Embryonic facial prominence (tissue), 1 donor: ENCODE data around the gene MED12L.
"Not testable (repeated sequence)": the region's sequence is repeated elsewhere in the genome, so short reads cannot be mapped to it uniquely, and the experiment has no call there.

ENCODE experiments used
- DNase-seq: peaks from one replicate; pipeline ENCODE4 v3.0.0-alpha.2; 2016; ENCODE audit errors: extremely low spot score

Gene MED12L

DNA sequence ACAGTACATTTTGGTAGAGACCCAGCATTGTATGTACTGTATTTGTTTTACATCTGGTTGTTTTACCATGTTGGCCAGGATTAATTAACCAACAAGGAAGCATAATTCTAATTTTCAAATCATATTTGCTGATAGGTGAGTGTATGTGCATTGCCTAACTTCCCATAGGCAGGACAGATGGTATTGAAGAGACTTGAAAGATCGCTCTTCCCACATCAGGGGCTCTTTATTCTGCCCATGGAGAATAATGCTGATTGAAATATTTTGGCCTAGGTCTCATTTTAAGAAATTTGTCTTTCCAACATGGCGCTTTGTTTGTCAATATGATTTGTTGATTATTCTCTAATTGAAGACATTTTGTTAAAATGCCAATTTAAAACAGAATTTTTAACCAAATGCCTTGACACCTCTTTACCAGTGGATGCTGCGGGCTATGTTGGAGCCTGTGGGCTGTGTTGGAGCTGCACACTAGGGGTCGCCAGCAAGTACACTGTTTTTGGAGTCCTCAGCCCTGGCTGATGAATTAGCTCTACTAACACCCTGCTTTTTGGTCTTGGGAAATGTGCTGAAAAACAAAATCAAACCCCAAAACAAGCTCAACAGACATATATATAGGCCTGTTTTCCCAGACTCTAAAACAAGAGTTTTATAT is 293.7 kb downstream of the MED12L start:
- no peak for DNase-seq

DNA sequence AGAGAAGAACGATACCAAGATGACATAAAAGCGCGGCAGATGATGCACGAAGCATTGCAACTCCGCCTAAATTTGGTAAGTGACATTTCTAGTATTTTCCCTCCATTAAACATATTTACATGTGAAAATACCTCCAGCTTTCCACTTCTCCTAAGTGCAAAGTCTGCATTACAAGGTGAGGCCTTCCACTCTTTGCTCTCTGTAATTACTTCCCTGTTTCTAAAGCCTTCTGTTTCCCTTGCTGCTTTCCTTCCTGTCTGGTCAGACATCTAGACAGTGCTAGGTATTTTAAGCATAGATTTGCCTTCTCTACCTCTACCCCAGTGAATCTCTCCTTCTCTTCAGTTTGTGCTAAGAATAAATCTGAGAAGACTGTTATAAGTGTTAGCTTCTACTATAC is 297.2 kb downstream of the MED12L start:
- no peak for DNase-seq

DNA sequence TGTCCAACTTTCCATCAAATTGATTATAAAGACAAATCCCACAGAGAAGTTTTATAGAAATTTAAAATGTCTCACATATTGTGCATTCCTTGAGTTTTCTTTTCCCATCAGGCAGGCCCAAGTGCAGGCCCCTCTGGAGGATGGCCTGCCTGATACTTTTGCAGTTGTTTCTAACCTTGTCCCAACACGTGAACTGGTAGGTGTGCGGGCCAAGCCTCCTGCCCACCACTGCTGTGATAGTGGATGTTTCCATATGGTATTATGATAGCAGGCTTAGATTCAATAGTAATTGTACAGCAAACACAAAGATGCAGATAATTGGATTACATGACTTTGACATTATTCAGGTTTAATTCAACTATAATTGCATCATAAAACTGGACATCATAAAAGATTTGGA is 297.6 kb downstream of the MED12L start:
- no peak for DNase-seq

DNA sequence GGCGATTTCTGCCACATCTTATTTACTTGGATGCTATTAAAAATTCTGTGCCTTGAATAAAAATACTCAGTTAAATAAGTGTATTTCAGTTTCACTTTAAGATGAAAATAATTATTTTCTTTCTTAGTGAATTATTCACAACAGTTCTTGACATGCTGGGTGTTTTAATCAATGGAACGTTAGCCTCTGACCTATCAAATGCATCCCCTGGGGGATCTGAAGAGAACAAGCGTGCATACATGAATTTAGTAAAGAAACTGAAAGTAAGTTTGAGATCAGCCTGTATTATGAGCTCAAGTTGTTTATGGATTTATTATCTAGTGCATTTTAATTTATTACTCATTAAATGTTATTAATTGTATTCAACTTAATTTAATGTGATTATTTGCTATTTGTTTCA is 298.5 kb downstream of the MED12L start:
- DNase-seq: no peak

- no peak for DNase-seq
Measured at GRCh38 chr3:151384741-151385174, 299.3 kb downstream of the MED12L start, which contains the start of gene P2RY12. P2RY12 (minus strand) TSS chr3:151384753; CDS start chr3:151338845, 45,908 bp downstream.

DNA sequence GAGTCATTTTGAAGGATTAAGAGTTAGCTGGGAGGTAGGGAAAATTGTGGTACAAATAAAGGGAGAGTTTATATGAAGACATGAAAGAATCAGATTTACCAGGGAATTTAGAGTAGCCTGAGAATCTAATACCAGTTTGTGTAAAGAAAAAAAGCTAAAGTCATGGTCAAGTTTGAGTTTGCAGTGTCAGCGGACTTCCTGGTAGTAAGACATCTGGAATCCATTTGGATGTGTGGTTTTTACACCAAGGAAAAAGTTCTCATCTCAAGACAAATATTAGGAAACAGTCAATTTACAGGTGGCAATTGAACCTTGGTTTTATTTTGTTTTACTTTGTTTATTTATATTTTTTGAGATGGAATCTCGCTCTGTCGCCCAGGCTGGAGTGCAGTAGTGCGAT is 300.6 kb downstream of the MED12L start:
- DNase-seq: no peak

GRCh38 chr3:151387432-151387831 is 302.0 kb downstream of the MED12L start:
- DNase-seq: no peak

DNA sequence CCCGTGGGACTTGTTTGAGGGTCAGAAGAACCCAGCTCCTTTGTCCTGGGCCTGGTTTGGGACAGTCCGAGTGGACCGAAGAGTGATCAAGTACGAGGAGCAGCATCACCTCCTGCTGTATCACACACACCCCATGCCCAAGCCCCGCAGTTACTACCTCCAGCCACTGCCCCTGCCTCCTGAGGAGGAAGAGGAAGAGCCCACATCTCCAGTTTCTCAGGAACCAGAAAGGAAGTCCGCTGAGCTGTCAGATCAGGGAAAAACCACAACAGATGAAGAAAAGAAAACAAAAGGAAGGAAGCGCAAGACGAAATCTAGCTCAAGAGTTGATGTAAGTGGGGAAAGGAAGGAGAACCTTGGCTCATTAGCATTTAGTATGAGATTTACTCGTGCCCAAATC is 302.4 kb downstream of the MED12L start:
- no peak for DNase-seq

DNA sequence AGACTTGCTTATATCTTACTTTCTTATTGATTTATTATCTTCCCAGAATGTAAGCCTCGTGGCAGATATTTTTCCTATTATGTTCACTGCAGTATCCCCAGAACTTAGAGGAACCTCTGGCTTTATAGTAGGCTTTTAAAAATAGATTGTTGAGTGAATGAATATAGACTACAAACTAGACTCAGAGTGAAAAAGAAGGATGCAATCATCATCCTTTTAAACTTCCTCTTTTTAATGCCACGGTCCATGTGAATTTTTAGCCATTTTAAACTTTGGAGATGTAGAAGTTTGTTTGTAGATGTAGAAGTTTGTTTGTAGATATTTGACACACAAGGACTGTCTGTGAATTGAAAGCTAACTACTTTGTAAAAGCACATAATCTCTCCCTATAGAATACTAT is 306.3 kb downstream of the MED12L start:
- DNase-seq: no peak

DNA sequence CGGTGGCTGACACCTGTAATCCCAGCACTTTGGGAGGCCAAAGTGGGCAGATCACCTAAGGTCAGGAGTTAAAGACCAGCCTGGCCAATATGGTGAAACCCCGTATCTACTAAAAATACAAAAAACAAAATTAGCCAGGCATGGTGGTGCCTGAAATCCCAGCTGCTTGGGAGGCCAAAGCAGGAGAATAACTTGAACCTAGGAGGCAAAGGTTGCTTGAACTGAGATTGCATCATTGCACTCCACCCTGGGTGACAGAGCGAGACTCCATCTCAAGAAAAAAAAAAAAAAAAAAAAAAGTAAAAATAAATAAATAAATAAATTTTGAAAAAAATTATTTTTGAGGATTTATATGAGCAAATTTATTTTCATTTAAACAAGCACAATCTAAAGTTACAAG is 306.7 kb downstream of the MED12L start:
- DNase-seq: not testable (repeated sequence)

DNA sequence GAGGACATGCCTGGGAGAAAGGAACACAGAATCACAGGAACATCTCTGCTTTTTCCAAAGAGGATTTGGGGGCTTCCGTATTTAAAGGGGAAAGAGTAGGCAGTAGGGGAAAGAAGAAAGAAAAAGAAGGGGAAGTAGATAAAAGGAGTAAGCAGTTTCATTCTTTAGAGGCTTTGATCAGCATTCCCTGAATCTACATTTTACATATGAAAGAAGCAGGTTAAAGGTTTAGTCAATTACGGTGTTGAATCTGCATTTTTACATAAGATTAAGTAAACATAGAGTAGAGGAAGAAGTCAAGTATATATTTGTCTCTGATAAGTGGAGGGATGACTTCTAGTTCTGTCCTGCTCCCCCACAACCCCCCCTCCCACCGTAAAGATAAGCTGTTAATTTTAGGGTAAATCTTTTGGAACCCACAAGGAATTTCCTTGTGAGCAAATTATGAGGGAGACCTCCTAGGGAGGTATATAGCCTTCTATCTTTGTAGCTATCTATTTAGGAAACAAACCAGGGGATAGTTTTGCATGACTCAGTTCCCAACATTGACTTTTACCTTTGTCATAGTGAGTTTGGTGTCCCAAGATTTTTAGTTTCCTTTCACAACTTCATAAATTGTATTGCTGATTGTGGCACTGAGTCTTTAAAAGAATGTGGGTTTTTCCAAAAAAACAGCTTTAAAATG is 307.8 kb downstream of the MED12L start:
- no peak for DNase-seq

DNA sequence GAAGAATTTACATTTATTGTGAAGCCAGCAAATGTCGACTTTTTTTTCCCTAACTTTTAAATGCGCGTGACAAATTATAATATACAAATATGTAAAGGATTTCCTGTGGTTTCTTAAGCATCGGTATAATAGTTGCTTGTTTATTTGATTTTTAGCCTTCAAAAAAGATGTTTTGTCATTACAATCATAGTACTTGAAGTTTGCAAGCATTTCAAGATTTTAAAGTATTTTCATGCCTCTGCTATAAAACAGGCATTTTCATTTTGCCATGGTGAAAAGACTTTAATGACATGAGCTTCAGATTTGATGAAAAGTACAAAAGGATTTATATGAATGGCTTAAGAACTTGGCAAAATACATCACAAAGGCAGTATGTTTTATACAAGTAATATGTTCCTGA is 308.5 kb downstream of the MED12L start:
- no peak for DNase-seq

- no peak for DNase-seq
Measured at GRCh38 chr3:151394611-151395010, 309.1 kb downstream of the MED12L start.

GRCh38 chr3:151395806-151396205 is 310.3 kb downstream of the MED12L start:
- DNase-seq: no peak

GRCh38 chr3:151398895-151399294 is 313.4 kb downstream of the MED12L start:
- no peak for DNase-seq

- no peak for DNase-seq
Measured at GRCh38 chr3:151400341-151400740, 314.9 kb downstream of the MED12L start.

DNA sequence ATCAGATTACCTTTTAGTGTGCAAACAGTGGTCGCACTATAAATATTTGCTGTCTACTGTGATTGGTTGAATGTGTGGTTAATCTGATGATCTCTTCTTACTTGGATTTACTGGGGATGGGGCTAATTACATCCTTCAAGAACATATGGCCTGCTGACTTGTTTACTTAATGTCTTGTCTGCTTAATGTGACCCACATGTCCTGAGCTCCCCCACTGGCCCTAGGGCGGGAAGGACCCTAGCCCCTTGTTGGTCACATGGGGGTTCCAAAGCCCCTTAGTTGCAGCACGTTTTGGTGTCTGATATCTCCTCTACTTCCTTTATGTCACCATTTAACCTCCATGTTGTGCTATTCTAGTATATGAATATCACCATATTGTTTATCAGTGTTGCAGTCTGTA is 316.9 kb downstream of the MED12L start:
- DNase-seq: no peak

DNA sequence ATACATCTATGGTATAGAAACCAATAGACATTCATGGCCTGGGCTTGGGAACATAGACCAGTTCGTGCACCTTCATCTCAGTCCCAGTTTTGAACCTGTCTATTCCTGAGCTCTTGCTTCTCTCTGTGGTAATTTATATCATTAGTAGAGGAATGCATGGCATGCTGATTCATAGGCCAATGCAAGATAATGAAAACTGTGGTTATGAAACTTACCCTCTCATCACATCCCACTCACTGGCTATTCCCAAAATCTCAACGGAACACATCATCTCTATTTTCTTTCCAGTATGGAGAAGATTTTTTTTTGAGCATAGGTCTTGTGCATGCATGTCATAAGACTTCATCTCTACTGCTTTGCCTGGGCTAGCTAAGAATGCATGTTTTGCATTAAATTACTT is 317.8 kb downstream of the MED12L start:
- DNase-seq: no peak

GRCh38 chr3:151404316-151404715 is 318.9 kb downstream of the MED12L start:
- DNase-seq: no peak

- no peak for DNase-seq
Measured at GRCh38 chr3:151407928-151408327, 322.5 kb downstream of the MED12L start.

- no peak for DNase-seq
Measured at GRCh38 chr3:151410891-151411559, 325.6 kb downstream of the MED12L start.

DNA sequence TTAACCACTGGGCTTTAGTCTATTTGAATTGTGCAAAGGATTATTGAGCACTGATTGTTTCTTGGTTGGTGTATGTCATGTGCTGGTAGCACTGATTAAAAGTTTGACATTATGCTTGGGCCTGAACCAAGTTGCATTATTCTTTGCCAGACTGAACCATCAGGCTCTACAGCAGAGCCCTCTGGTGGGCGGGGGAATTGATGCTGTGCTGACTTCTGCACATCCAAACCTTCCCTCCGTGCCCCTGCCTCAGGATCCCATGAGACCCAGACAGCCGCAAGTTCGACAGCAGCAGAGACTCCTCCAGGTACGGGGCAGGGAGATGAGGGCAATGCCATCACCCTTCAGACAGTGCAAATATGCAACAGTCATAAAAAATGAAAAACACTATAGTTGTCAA is 327.5 kb downstream of the MED12L start:
- DNase-seq: no peak

DNA sequence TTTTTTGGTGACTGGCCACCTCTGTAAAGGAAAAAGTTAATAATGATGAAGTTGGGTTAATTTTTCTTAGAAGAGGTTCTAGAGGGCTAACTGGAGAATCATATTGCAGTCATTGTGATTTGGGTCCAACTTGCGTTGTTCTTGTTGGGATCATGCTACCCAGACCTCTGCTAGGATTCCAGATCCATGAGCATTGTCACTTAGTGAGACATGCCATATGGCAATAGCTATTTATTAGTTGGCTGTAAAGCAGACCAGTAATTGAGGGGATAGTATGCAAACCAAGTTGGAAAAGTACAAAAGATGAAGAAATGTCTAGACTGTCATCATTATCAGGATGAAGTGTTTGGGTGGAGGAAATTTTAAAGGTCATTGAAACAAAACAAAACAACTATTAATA is 329.8 kb downstream of the MED12L start:
- DNase-seq: no peak
